ENCODE measurements around the gene PPIG.
"Not testable (repeated sequence)": the region's sequence is repeated elsewhere in the genome, so short reads cannot be mapped to it uniquely, and the experiment has no call there.

PPIG gene

GRCh38 chr2:169584005-169584877, at the start of gene PPIG:
Gene PPIG (plus strand): TSS chr2:169584351. CDS start chr2:169604042, 19,691 bp downstream.
- H3K9me3 ChIP-seq (ENCODE audit: control insufficient read depth, insufficient read depth, low read depth, low read length), result peaks cover 9% of the 10 kb centered on the region; the same call in 1 of the 2 replicates
- peak within 1 kb of the TSS; percentile 79 for H3K4me3 ChIP-seq (ENCODE audit: low read depth, low read length)
- H3K36me3 ChIP-seq (ENCODE audit: control insufficient read depth, insufficient read depth, low read length), result no peaks in the 10 kb centered on the region
- peak within 1 kb of the TSS; percentile 97 for H3K9ac ChIP-seq (ENCODE audit: low read length)
- no peaks in the 10 kb centered on the region for H3K4me1 ChIP-seq (ENCODE audit: control insufficient read depth, insufficient read depth, low read length)
- H3K27me3 ChIP-seq (ENCODE audit: control insufficient read depth, insufficient read depth, low read length), result 0 out of 2 replicates have a peak, but pooled peaks cover 3% of the 10 kb centered on the region
- peak within 1 kb of the TSS; percentile 79 for H3K27ac ChIP-seq (ENCODE audit: low read depth, low read length)

DNA sequence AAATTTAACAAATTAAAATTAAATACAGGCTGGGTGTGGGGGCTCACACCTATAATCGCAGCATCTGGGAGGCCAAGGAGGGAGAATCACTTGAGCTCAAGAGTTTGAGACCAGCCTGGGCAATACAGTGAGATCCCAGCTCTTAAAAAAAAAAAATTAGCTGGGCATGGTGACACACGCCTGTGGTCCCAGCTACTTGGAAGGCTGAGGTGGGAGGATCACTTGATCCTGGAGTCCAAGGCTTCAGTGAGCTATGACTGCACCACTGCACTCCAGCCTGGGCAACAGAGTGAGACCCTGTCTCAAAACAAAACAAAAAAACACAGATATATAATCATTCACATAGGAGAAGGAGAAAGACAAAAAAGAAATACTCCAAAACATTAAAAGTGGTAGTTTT, 44.7 kb upstream of the PPIG start:
- H3K9me3 ChIP-seq (ENCODE audit: control insufficient read depth, insufficient read depth, low read depth, low read length); H3K4me1 ChIP-seq (ENCODE audit: control insufficient read depth, insufficient read depth, low read length); H3K4me3 ChIP-seq (ENCODE audit: low read depth, low read length); H3K9ac ChIP-seq (ENCODE audit: low read length); H3K27me3 ChIP-seq (ENCODE audit: control insufficient read depth, insufficient read depth, low read length); H3K27ac ChIP-seq (ENCODE audit: low read depth, low read length): not testable (repeated sequence)
- H3K36me3 ChIP-seq (ENCODE audit: control insufficient read depth, insufficient read depth, low read length), result peaks cover 46% of the 10 kb centered on the region

DNA sequence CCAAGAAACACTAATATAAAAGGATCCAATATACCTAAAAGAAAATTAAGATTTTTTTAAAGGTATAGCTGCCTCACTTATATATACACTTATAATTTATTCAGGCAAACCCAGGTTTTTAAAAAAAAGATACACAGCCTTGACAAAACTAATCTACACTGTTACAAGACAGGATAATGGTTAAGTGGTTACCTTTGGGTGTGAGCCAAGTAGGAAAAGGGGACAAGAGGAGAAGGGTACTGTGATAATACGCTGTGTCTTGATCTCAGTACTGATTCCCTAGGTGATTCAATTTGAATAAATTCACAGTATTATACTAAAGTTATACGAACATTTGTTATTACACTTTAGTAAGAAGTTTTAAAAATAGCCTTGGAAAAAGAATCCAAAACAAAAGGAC, 44.0 kb upstream of the PPIG start:
- Histone ChIP-seq H3K36me3 (ENCODE audit: control insufficient read depth, insufficient read depth, low read length) (peaks cover 48% of the 10 kb centered on the region), H3K4me1 (ENCODE audit: control insufficient read depth, insufficient read depth, low read length) (no peaks in the 10 kb centered on the region), H3K4me3 (ENCODE audit: low read depth, low read length) (no peak overlapping the region), H3K27ac (ENCODE audit: low read depth, low read length) (no peak overlapping the region), H3K9me3 (ENCODE audit: control insufficient read depth, insufficient read depth, low read depth, low read length) (no peaks in the 10 kb centered on the region), H3K9ac (ENCODE audit: low read length) (no peak overlapping the region), H3K27me3 (ENCODE audit: control insufficient read depth, insufficient read depth, low read length) (no peaks in the 10 kb centered on the region)

DNA sequence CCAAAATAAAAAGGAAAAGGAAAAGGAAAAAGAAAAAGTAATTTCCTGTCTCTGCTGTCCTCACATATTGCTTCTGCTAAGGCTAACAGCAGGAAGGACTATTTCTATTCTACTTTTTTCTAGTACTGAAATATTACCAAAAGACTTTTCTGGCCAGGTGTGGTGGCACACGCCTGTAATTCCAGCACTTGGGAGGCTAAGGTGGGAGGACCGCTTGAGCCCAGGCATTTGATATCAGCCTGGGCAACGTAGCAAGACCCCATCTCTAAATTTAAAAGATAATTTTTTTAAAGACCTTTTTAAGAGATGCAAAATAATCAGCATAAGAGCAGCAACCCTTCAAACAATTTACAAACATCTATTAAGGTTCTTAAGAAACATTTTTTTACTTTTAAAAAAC, 41.7 kb upstream of the PPIG start:
- Histone ChIP-seq H3K9me3 (ENCODE audit: control insufficient read depth, insufficient read depth, low read depth, low read length) (no peaks in the 10 kb centered on the region), H3K27me3 (ENCODE audit: control insufficient read depth, insufficient read depth, low read length) (no peaks in the 10 kb centered on the region), H3K9ac (ENCODE audit: low read length) (no peak overlapping the region), H3K4me3 (ENCODE audit: low read depth, low read length) (no peak overlapping the region), H3K4me1 (ENCODE audit: control insufficient read depth, insufficient read depth, low read length) (no peaks in the 10 kb centered on the region), H3K27ac (ENCODE audit: low read depth, low read length) (no peak overlapping the region), H3K36me3 (ENCODE audit: control insufficient read depth, insufficient read depth, low read length) (peaks cover 61% of the 10 kb centered on the region)

- H3K36me3 ChIP-seq (ENCODE audit: control insufficient read depth, insufficient read depth, low read length), result peaks cover 54% of the 10 kb centered on the region
These were observed 37.4 kb upstream of the PPIG start for GRCh38 chr2:169546756-169547155.

GRCh38 chr2:169561364-169561763, 22.8 kb upstream of the PPIG start:
- Histone ChIP-seq H3K4me1 (ENCODE audit: control insufficient read depth, insufficient read depth, low read length) (no peaks in the 10 kb centered on the region), H3K27me3 (ENCODE audit: control insufficient read depth, insufficient read depth, low read length) (no peaks in the 10 kb centered on the region), H3K36me3 (ENCODE audit: control insufficient read depth, insufficient read depth, low read length) (peaks cover 31% of the 10 kb centered on the region), H3K9ac (ENCODE audit: low read length) (no peak overlapping the region), H3K9me3 (ENCODE audit: control insufficient read depth, insufficient read depth, low read depth, low read length) (no peaks in the 10 kb centered on the region), H3K27ac (ENCODE audit: low read depth, low read length) (no peak overlapping the region), H3K4me3 (ENCODE audit: low read depth, low read length) (no peak overlapping the region)

More at GRCh38 chr2:169546756-169547155, 37.4 kb upstream of the PPIG start:
- Histone ChIP-seq H3K9me3 (ENCODE audit: control insufficient read depth, insufficient read depth, low read depth, low read length) (no peaks in the 10 kb centered on the region), H3K27ac (ENCODE audit: low read depth, low read length) (no peak overlapping the region), H3K4me1 (ENCODE audit: control insufficient read depth, insufficient read depth, low read length) (no peaks in the 10 kb centered on the region), H3K9ac (ENCODE audit: low read length) (no peak overlapping the region), H3K4me3 (ENCODE audit: low read depth, low read length) (no peak overlapping the region), H3K27me3 (ENCODE audit: control insufficient read depth, insufficient read depth, low read length) (no peaks in the 10 kb centered on the region)

DNA sequence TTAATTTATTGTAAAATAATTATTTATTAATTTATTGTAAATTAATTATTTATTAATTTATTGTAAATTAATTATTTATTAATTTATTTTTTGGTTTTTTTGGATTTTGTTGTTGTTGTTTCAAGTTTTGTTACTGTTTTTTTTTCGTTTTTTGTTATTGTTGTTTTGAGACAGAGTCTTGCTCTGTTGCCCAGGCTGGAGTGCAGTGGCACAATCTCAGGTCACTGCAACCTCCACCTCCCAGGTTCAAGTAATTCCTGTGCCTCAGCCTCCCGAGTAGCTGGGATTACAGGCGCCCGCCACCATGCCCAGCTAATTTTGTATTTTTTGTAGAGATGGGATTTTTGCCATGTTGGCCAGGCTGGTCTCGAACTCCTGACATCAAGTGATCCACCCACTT, 22.1 kb upstream of the PPIG start:
- H3K9ac ChIP-seq (ENCODE audit: low read length); H3K4me3 ChIP-seq (ENCODE audit: low read depth, low read length); H3K9me3 ChIP-seq (ENCODE audit: control insufficient read depth, insufficient read depth, low read depth, low read length); H3K4me1 ChIP-seq (ENCODE audit: control insufficient read depth, insufficient read depth, low read length); H3K27ac ChIP-seq (ENCODE audit: low read depth, low read length); H3K27me3 ChIP-seq (ENCODE audit: control insufficient read depth, insufficient read depth, low read length): not testable (repeated sequence)
- peaks cover 28% of the 10 kb centered on the region for H3K36me3 ChIP-seq (ENCODE audit: control insufficient read depth, insufficient read depth, low read length)

DNA sequence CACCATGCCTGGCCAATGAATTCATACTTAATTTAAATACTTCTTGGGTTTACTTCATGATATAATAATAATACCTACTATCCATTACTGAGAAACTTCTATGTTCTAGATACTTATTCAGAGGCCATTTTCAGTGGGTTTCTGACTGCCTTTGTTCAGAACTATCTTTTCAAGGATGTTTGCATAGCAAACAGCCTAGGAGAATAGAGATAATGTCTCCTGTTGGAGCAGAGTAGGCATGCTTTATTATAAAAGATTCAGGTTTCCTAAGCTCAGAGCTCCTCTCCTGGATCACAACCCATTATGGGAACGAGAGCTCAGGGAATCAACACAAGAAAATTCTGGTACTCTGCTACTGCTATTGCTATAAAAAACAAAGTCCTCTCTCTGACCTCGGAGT, 21.6 kb upstream of the PPIG start:
- Histone ChIP-seq H3K36me3 (ENCODE audit: control insufficient read depth, insufficient read depth, low read length) (peaks cover 28% of the 10 kb centered on the region), H3K27me3 (ENCODE audit: control insufficient read depth, insufficient read depth, low read length) (no peaks in the 10 kb centered on the region), H3K27ac (ENCODE audit: low read depth, low read length) (no peak overlapping the region), H3K4me3 (ENCODE audit: low read depth, low read length) (no peak overlapping the region), H3K9ac (ENCODE audit: low read length) (no peak overlapping the region), H3K4me1 (ENCODE audit: control insufficient read depth, insufficient read depth, low read length) (no peaks in the 10 kb centered on the region), H3K9me3 (ENCODE audit: control insufficient read depth, insufficient read depth, low read depth, low read length) (no peaks in the 10 kb centered on the region)

DNA sequence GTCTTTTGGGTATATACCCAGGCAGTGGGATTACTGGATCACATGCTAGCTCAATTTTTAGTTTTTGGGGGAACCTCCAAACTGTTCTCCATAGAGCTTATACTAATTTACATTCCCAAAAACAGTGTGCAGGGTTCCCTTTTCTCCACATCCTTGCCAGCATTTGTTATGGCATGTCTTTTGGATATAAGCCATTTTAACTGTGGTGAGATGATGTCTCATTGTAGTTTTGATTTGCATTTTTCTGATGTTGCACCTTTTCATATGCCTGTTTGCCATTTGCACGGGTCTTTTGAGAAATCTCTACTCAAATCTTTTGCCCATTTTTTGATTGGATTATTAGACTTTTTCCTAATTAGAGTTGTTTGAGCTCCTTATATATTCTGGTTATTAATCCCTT, 18.5 kb upstream of the PPIG start:
- Histone ChIP-seq H3K27me3 (ENCODE audit: control insufficient read depth, insufficient read depth, low read length) (no peaks in the 10 kb centered on the region), H3K27ac (ENCODE audit: low read depth, low read length) (no peak overlapping the region), H3K4me3 (ENCODE audit: low read depth, low read length) (no peak overlapping the region), H3K36me3 (ENCODE audit: control insufficient read depth, insufficient read depth, low read length) (peaks cover 10% of the 10 kb centered on the region), H3K9me3 (ENCODE audit: control insufficient read depth, insufficient read depth, low read depth, low read length) (no peaks in the 10 kb centered on the region), H3K4me1 (ENCODE audit: control insufficient read depth, insufficient read depth, low read length) (no peaks in the 10 kb centered on the region), H3K9ac (ENCODE audit: low read length) (no peak overlapping the region)

- Histone ChIP-seq H3K4me3 (ENCODE audit: low read depth, low read length) (no peak overlapping the region), H3K36me3 (ENCODE audit: control insufficient read depth, insufficient read depth, low read length) (no peaks in the 10 kb centered on the region; the same call in none of the 2 replicates), H3K9me3 (ENCODE audit: control insufficient read depth, insufficient read depth, low read depth, low read length) (no peaks in the 10 kb centered on the region), H3K9ac (ENCODE audit: low read length) (no peak overlapping the region), H3K4me1 (ENCODE audit: control insufficient read depth, insufficient read depth, low read length) (0 out of 2 replicates have a peak, but pooled peaks cover 5% of the 10 kb centered on the region), H3K27ac (ENCODE audit: low read depth, low read length) (no peak overlapping the region), H3K27me3 (ENCODE audit: control insufficient read depth, insufficient read depth, low read length) (no peaks in the 10 kb centered on the region)
These were observed 14.2 kb upstream of the PPIG start for GRCh38 chr2:169569948-169570347.

DNA sequence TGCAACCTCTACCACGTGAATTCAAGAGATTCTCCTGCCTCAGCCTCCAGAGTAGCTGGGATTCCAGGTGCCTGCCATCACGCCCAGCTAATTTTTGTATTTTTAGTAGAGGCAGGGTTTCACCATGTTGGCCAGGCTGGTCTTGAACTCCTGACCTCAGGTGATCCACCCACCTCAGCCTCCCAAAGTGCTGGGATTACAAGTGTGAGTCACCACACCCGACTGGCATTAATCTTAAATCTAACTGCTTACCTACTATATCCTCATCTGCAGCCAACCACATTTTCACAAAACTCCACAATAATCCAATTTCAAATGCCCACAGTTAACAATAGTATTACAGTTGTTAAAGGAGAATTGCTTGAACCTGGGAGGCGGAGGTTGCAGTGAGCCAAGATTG, 13.4 kb upstream of the PPIG start:
- H3K9me3 ChIP-seq (ENCODE audit: control insufficient read depth, insufficient read depth, low read depth, low read length); H3K27ac ChIP-seq (ENCODE audit: low read depth, low read length); H3K36me3 ChIP-seq (ENCODE audit: control insufficient read depth, insufficient read depth, low read length); H3K4me1 ChIP-seq (ENCODE audit: control insufficient read depth, insufficient read depth, low read length); H3K9ac ChIP-seq (ENCODE audit: low read length); H3K4me3 ChIP-seq (ENCODE audit: low read depth, low read length); H3K27me3 ChIP-seq (ENCODE audit: control insufficient read depth, insufficient read depth, low read length): not testable (repeated sequence)
